Panc1 (cell line): ENCODE measurements around the gene ERFL. TPM values are rescaled to one million over a fixed set of nuclear protein-coding genes. Genes with fewer than 3 reads are reported as not detected.

ENCODE experiments used
- ATAC-seq: fragments of 200-7000 bp; cut with Tn5 transposase; 2 replicates; pipeline ENCODE4 v1.9.1; 2020; ENCODE audit warnings: mild to moderate bottlenecking, moderate library complexity
- BruUV-seq: library from RNA; stranded (reverse); fragments of 400-500 nt; replicated peaks from 2 replicates; lab custom pipeline; 2021; lab: Mats Ljungman, UMichigan
- CTCF ChIA-PET: fragments of 300-600 bp; sonication (Branson Sonifier 250); formaldehyde crosslinking; loops from one replicate; lab custom pipeline; 2022; ENCODE audit warnings: antibody characterized with exemption; lab: Charles Lee
- POLR2A ChIA-PET: fragments of 300-600 bp; sonication (Branson Sonifier 250); formaldehyde crosslinking; loops from one replicate; lab custom pipeline; 2022; ENCODE audit warnings: antibody characterized with exemption; lab: Charles Lee
- DNase-seq: peaks from one replicate; pipeline ENCODE4 v3.0.0-alpha.2; 2010; ENCODE audit warnings: low read depth, low spot score
- H3K27ac ChIP-seq: 2 replicates; pipeline ENCODE4 v1.5.1; 2011; ENCODE audit warnings: mild to moderate bottlenecking, low read length, inconsistent platforms
- H3K27me3 ChIP-seq: fragments of 200-500 bp; sonication (Bioruptor generic); 2 replicates; pipeline ENCODE4 v1.6.0; 2014; ENCODE audit warnings: low read length, inconsistent platforms; ENCODE audit not compliant: control insufficient read depth, insufficient read depth
- H3K36me3 ChIP-seq: fragments of 200-500 bp; sonication (Bioruptor generic); 2 replicates; pipeline ENCODE4 v1.5.1; 2014; ENCODE audit warnings: inconsistent platforms, mild to moderate bottlenecking, low read length, moderate library complexity; ENCODE audit not compliant: control insufficient read depth, insufficient read depth
- H3K4me1 ChIP-seq: 2 replicates; pipeline ENCODE4 v1.5.1; 2011; ENCODE audit warnings: inconsistent platforms, mild to moderate bottlenecking, low read length, moderate library complexity; ENCODE audit not compliant: control insufficient read depth, insufficient read depth
- H3K4me3 ChIP-seq, 2 experiments: 2 replicates each; pipeline ENCODE4 v1.5.1; 2011 to 2012; ENCODE audit warnings: low read depth in 2 of 2, low read length in 2 of 2, mild to moderate bottlenecking in 2 of 2, inconsistent platforms in 1 of 2, moderate library complexity in 1 of 2
- H3K9me3 ChIP-seq: fragments of 200-500 bp; sonication (Bioruptor generic); 2 replicates; pipeline ENCODE4 v1.5.1; 2014; ENCODE audit warnings: low read depth, mild to moderate bottlenecking, inconsistent platforms, low read length, moderate library complexity; ENCODE audit not compliant: control insufficient read depth, insufficient read depth
- POLR2AphosphoS5 ChIP-seq: IDR thresholded peaks from 2 replicates; pipeline ENCODE4 v1.6.1; 2012; ENCODE audit warnings: mild to moderate bottlenecking, low read depth, low read length, moderate library complexity
- SIN3A ChIP-seq: IDR thresholded peaks from 2 replicates; pipeline ENCODE4 v1.6.1; 2012; ENCODE audit warnings: low read depth, mild to moderate bottlenecking, low read length, moderate library complexity, borderline replicate concordance; ENCODE audit not compliant: insufficient read depth
- TCF7L2 ChIP-seq: IDR thresholded peaks from 2 replicates; pipeline ENCODE4 v1.6.1; 2011; ENCODE audit warnings: mild to moderate bottlenecking, low read depth, low read length, inconsistent platforms
- in situ Hi-C: cut with HindIII; loops from 2 replicates; pipeline ENCODE4 v1.10.0; 2016; ENCODE audit warnings: low sequenced_read_pairs, low pct_unique_long_range_greater_than_20kb
- intact Hi-C: fragments of 100-400 bp; cut with micrococcal nuclease; formaldehyde crosslinking; loops from one replicate; pipeline ENCODE4 v1.10.0; 2022; ENCODE audit not compliant: unreplicated experiment
- total RNA-seq: library from RNA; stranded (reverse); gene quantifications from one replicate; pipeline ENCODE4 v1.2.1, GENCODE V29; 2021; ENCODE audit not compliant: unreplicated experiment
- TF ChIP-seq, protein P1 (sequence below): fragments of 450-650 bp; IDR thresholded peaks from 2 replicates; pipeline ENCODE4 v1.5.1; 2017; ENCODE audit warnings: mild to moderate bottlenecking
- TF ChIP-seq, protein P2 (sequence below), 2 experiments: IDR thresholded peaks; 2 replicates each; pipeline ENCODE4 v1.6.1; 2011 to 2012; ENCODE audit warnings: low read depth in 2 of 2, control low read depth in 1 of 2, low read length in 1 of 2, mild to moderate bottlenecking in 1 of 2, moderate library complexity in 1 of 2; ENCODE audit not compliant: insufficient read depth in 1 of 2

ERFL gene
- total RNA-seq, 1 experiment from 2014 or later = 0.18 TPM

- Histone ChIP-seq H3K4me1 (no peaks in the 10 kb centered on the region), H3K27ac (no peak overlapping the region), H3K4me3 (no peak overlapping the region), H3K9me3 (no peaks in the 10 kb centered on the region), H3K27me3 (no peaks in the 10 kb centered on the region), H3K36me3 (no peaks in the 10 kb centered on the region)
- ATAC-seq = no peak
- DNase-seq = no peak
- POLR2A ChIA-PET = no interaction called here
- BruUV-seq = no TSS peak
- TF ChIP-seq SIN3A (no peak), TCF7L2 (no peak), POLR2AphosphoS5 (no peak)
- TF ChIP-seq, protein P1, sequence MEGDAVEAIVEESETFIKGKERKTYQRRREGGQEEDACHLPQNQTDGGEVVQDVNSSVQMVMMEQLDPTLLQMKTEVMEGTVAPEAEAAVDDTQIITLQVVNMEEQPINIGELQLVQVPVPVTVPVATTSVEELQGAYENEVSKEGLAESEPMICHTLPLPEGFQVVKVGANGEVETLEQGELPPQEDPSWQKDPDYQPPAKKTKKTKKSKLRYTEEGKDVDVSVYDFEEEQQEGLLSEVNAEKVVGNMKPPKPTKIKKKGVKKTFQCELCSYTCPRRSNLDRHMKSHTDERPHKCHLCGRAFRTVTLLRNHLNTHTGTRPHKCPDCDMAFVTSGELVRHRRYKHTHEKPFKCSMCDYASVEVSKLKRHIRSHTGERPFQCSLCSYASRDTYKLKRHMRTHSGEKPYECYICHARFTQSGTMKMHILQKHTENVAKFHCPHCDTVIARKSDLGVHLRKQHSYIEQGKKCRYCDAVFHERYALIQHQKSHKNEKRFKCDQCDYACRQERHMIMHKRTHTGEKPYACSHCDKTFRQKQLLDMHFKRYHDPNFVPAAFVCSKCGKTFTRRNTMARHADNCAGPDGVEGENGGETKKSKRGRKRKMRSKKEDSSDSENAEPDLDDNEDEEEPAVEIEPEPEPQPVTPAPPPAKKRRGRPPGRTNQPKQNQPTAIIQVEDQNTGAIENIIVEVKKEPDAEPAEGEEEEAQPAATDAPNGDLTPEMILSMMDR = no peak
- intact Hi-C loops (no loop called here), in situ Hi-C loops (no loop called here)
- CTCF ChIA-PET = no interaction called here
Measured at GRCh38 chr19:41917676-41918075, 10.6 kb downstream of the ERFL start.

DNA sequence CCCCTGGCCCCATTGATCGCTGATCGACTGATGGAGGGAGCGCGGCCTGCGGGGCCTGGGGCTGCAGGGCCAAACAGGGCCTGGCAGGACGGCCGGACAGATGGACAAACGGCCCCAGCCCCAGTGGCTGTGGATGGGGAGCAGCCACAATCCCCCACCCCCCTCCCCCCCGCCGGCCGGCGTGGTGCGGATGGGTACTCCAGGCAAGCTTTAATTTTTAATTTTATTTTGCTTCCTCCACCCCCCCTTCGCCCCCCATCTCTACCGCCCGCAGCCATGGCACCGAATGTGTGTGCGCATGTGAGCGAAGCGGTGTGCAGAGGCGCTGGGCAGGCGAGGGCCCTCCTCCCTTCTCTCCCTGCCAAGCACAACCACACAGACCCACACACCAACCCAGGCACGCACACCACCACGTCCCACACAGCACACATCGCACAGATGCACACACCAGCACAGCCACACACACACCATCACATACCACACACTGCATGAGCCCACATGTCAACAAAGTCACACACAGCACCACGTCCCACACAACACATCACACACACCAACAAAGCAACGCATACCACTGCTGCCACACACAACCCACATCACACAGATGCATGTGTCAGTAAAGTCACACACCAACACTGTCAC is 12.4 kb downstream of the ERFL start:
- Histone ChIP-seq H3K9me3 (no peaks in the 10 kb centered on the region), H3K27ac (no peak overlapping the region), H3K36me3 (no peaks in the 10 kb centered on the region), H3K4me3 (no peak overlapping the region), H3K27me3 (no peaks in the 10 kb centered on the region; the same call in 1 of the 2 replicates), H3K4me1 (no peaks in the 10 kb centered on the region)
- ChIA-PET CTCF (no interaction called here), POLR2A (no interaction called here)
- TF ChIP-seq, protein P1 = no peak
- TF ChIP-seq, protein P2, sequence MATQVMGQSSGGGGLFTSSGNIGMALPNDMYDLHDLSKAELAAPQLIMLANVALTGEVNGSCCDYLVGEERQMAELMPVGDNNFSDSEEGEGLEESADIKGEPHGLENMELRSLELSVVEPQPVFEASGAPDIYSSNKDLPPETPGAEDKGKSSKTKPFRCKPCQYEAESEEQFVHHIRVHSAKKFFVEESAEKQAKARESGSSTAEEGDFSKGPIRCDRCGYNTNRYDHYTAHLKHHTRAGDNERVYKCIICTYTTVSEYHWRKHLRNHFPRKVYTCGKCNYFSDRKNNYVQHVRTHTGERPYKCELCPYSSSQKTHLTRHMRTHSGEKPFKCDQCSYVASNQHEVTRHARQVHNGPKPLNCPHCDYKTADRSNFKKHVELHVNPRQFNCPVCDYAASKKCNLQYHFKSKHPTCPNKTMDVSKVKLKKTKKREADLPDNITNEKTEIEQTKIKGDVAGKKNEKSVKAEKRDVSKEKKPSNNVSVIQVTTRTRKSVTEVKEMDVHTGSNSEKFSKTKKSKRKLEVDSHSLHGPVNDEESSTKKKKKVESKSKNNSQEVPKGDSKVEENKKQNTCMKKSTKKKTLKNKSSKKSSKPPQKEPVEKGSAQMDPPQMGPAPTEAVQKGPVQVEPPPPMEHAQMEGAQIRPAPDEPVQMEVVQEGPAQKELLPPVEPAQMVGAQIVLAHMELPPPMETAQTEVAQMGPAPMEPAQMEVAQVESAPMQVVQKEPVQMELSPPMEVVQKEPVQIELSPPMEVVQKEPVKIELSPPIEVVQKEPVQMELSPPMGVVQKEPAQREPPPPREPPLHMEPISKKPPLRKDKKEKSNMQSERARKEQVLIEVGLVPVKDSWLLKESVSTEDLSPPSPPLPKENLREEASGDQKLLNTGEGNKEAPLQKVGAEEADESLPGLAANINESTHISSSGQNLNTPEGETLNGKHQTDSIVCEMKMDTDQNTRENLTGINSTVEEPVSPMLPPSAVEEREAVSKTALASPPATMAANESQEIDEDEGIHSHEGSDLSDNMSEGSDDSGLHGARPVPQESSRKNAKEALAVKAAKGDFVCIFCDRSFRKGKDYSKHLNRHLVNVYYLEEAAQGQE (IDR thresholded peaks at IDR 0.05; ENCODE audit: insufficient read depth in 1 of 2, low read depth in 2 of 2, low read length in 1 of 2) = no peak
- TF ChIP-seq TCF7L2 (no peak), SIN3A (no peak), POLR2AphosphoS5 (no peak)
- intact Hi-C loops (no loop called here), in situ Hi-C loops (no loop called here)
- no peak for ATAC-seq
- BruUV-seq = no TSS peak
- no peak for DNase-seq
